Testis (tissue), 3 donors: ENCODE measurements around the gene PTGIS. TPM values are rescaled to one million over a fixed set of nuclear protein-coding genes. Genes with fewer than 3 reads are reported as not detected.
"Not testable (repeated sequence)": the region's sequence is repeated elsewhere in the genome, so short reads cannot be mapped to it uniquely, and the experiment has no call there.

Source experiments
- DNase-seq: peaks from one replicate; pipeline ENCODE4 v3.0.0-alpha.2; 2019
- H3K27ac ChIP-seq, 2 donors: fragments of 200-600 bp; sonication (generic); one replicate each; pipeline ENCODE4 v1.5.1; 2019
- H3K27me3 ChIP-seq: fragments of 200-600 bp; sonication (generic); one replicate; pipeline ENCODE4 v1.5.1; 2019
- H3K36me3 ChIP-seq: fragments of 200-600 bp; sonication (generic); one replicate; pipeline ENCODE4 v1.5.1; 2017; ENCODE audit warnings: low read depth; ENCODE audit errors: missing control alignments
- H3K4me1 ChIP-seq: fragments of 200-600 bp; sonication (generic); one replicate; pipeline ENCODE4 v1.5.1; 2019
- H3K4me3 ChIP-seq, 2 donors: fragments of 200-600 bp; sonication (generic); one replicate each; pipeline ENCODE4 v1.5.1; 2017 to 2019
- H3K9me3 ChIP-seq: fragments of 200-600 bp; sonication (generic); one replicate; pipeline ENCODE4 v1.5.1; 2017
- CTCF ChIP-seq, 3 experiments: fragments of 450-650 bp in 2 of 3; fragments of 200-600 bp in 1 of 3; sonication (generic) in 1 of 3; IDR thresholded peaks; one replicate each; pipeline ENCODE4 v1.5.1; 2016 to 2019; ENCODE audit warnings: antibody characterized with exemption in 3 of 3, mild to moderate bottlenecking in 2 of 3, moderate library complexity in 1 of 3
- POLR2A ChIP-seq: fragments of 450-650 bp; IDR thresholded peaks from one replicate; pipeline ENCODE4 v1.6.1; 2017; ENCODE audit warnings: antibody characterized with exemption, mild to moderate bottlenecking, moderate library complexity
- WGBS, 2 donors: methylation state at CpG; one replicate each; pipeline ENCODE4 v1.1.5; 2018; 5-methylcytosine and 5-hydroxymethylcytosine counted together
- intact Hi-C: fragments of 100-400 bp; cut with DNase I; formaldehyde crosslinking; loops from one replicate; pipeline ENCODE4 v1.15.1; 2023; ENCODE audit warnings: low total_unique reads
- polyA plus RNA-seq: library from polyadenylated mRNA; stranded (reverse); fragments of 350-450 nt; fragmentation: Illumina TruSeq; extraction: RNeasy Lipid Tissue Mini Kit (QIAGEN cat#74804); gene quantifications from one replicate; pipeline ENCODE4 v1.2.3, GENCODE V29; 2014; ENCODE audit warnings: low read depth, low replicate concordance; ENCODE audit not compliant: insufficient read depth
- total RNA-seq, 2 donors: library from RNA; depleted of rRNA; stranded (reverse); fragments of >200 nt; gene quantifications; one replicate each; pipeline ENCODE4 v1.2.3, GENCODE V29; 2016

PTGIS gene
- total and polyA plus RNA-seq, 3 donors from 2014 or later, result 12.2 to 30.3 (median 13.0) TPM

GRCh38 chr20:49568278-49569151 is 578 bp upstream of the PTGIS start:
- H3K4me1 ChIP-seq, result peaks cover 18% of the 10 kb centered on the region
- no peak for DNase-seq
- peak overlapping the region; percentile 84 to 91 for H3K27ac ChIP-seq
- H3K27me3 ChIP-seq, result no peaks in the 10 kb centered on the region
- 43% methylated on average over 15 to 16 of the region's 18 CpGs for WGBS, 2 donors
- TF ChIP-seq POLR2A (no peak), CTCF (IDR thresholded peaks at IDR 0.05) (no peak)
- intact Hi-C loops, result no loop called here
- H3K36me3 ChIP-seq, result no peaks in the 10 kb centered on the region
- H3K9me3 ChIP-seq, result no peaks in the 10 kb centered on the region
- H3K4me3 ChIP-seq, result peak overlapping the region; percentile 61 to 69

GRCh38 chr20:49566401-49567364 is 1.3 kb downstream of the PTGIS start:
- Histone ChIP-seq H3K4me1 (peaks cover 14% of the 10 kb centered on the region), H3K36me3 (no peaks in the 10 kb centered on the region), H3K27ac (peak overlapping the region; percentile 84 to 91), H3K27me3 (no peaks in the 10 kb centered on the region), H3K9me3 (no peaks in the 10 kb centered on the region), H3K4me3 (peak overlapping the region; percentile 61 to 69)
- no peak for TF ChIP-seq CTCF (IDR thresholded peaks at IDR 0.05)
- TF ChIP-seq POLR2A, result no peak
- 47 to 50% methylated on average over 11 of the region's 11 CpGs for WGBS, 2 donors
- no peak for DNase-seq
- intact Hi-C loops, result no loop called here

- intact Hi-C loops, H3K27me3 ChIP-seq, DNase-seq, H3K4me3 ChIP-seq, H3K36me3 ChIP-seq, H3K9me3 ChIP-seq: not testable (repeated sequence)
- peaks cover 19% of the 10 kb centered on the region for H3K4me1 ChIP-seq
- 48 to 71% methylated on average over 12 of the region's 12 CpGs for WGBS, 2 donors
- H3K27ac ChIP-seq, result peak overlapping the region; percentile 39 to 91
Observed at GRCh38 chr20:49564991-49565390, 2.9 kb downstream of the PTGIS start.

GRCh38 chr20:49563015-49563980 is 4.6 kb downstream of the PTGIS start:
- no peak for TF ChIP-seq POLR2A
- WGBS, 2 donors, result 84 to 93% methylated on average over 6 of the region's 6 CpGs
- Histone ChIP-seq H3K4me3 (no peak overlapping the region), H3K9me3 (no peaks in the 10 kb centered on the region), H3K36me3 (no peaks in the 10 kb centered on the region), H3K27me3 (no peaks in the 10 kb centered on the region), H3K27ac (peak overlapping the region in 1 of 2 donors; percentile 79), H3K4me1 (peaks cover 10% of the 10 kb centered on the region)
- no peak for DNase-seq
- intact Hi-C loops, result no loop called here

- Histone ChIP-seq H3K36me3 (no peaks in the 10 kb centered on the region), H3K4me3 (no peak overlapping the region), H3K27ac (peak overlapping the region in 1 of 2 donors; percentile 79), H3K4me1 (peaks cover 10% of the 10 kb centered on the region), H3K27me3 (no peaks in the 10 kb centered on the region), H3K9me3 (no peaks in the 10 kb centered on the region)
- WGBS, 2 donors, result 46 to 58% methylated on average over 21 of the region's 21 CpGs
- intact Hi-C loops, result no loop called here
- peak; percentile 80 for DNase-seq
- TF ChIP-seq CTCF (IDR thresholded peaks at IDR 0.05) (no peak), POLR2A (no peak)
Observed at GRCh38 chr20:49562311-49563014, 5.5 kb downstream of the PTGIS start.
